Activated naive CD8-positive, alpha-beta T cell treated with anti-CD3 and anti-CD28 coated beads, Interleukin-2, amount 50 U/mL, for 24 hours (primary cell): ENCODE measurements around the gene WTIP.
"Not testable (repeated sequence)": the region's sequence is repeated elsewhere in the genome, so short reads cannot be mapped to it uniquely, and the experiment has no call there.

Experiments
- ATAC-seq: fragments of 150-1000 bp; cut with Tn5 transposase; one replicate; pipeline ENCODE4 v1.10.0; 2021
- DNase-seq: peaks from one replicate; pipeline ENCODE4 v3.0.0; 2021
- H3K27ac Mint-ChIP-seq: one replicate; pipeline ENCODE4 v1.8.0; 2021; ENCODE audit warnings: mild to moderate bottlenecking, mixed read lengths
- H3K27me3 Mint-ChIP-seq: one replicate; pipeline ENCODE4 v1.8.0; 2021; ENCODE audit warnings: mixed read lengths
- H3K36me3 Mint-ChIP-seq: one replicate; pipeline ENCODE4 v1.8.0; 2021; ENCODE audit warnings: low read depth, mixed read lengths
- H3K4me1 Mint-ChIP-seq: one replicate; pipeline ENCODE4 v1.8.0; 2021; ENCODE audit warnings: mixed read lengths
- H3K4me3 Mint-ChIP-seq: one replicate; pipeline ENCODE4 v1.8.0; 2021; ENCODE audit warnings: mild to moderate bottlenecking, moderate library complexity, mixed read lengths
- H3K9me3 Mint-ChIP-seq: one replicate; pipeline ENCODE4 v1.8.0; 2021; ENCODE audit warnings: mixed read lengths

WTIP gene

DNA sequence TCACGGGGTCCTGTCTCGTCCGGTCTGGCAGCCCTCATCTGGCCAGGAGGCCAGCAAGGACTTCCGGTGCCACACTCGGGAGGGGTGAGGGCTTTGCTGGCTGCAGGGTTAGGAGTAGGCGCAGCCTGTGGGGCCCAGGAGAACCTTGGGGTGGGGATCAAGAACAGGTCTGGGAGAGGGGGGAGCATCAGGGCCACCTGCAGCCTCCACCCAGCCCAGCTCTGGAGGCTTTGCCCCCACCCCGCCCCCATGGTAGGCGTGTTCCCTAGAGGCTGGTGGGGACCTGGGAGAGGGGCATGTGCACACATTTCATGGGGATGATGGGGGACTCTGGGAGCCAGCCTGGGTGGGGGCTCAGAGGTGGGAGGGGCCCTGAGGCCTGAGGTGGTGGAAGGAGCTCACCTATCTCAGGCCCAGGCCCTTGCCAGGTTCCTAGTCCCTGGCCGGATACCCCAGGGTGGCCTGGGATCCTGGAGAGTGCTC lies 23.3 kb downstream of the WTIP start:
- Mint-ChIP-seq H3K27me3 (peaks cover 10% of the 10 kb centered on the region), H3K27ac (no peak overlapping the region), H3K9me3 (no peaks in the 10 kb centered on the region), H3K4me1 (peaks cover 10% of the 10 kb centered on the region), H3K4me3 (no peak overlapping the region), H3K36me3 (no peaks in the 10 kb centered on the region)
- DNase-seq (no peak), ATAC-seq (no peak)

DNA sequence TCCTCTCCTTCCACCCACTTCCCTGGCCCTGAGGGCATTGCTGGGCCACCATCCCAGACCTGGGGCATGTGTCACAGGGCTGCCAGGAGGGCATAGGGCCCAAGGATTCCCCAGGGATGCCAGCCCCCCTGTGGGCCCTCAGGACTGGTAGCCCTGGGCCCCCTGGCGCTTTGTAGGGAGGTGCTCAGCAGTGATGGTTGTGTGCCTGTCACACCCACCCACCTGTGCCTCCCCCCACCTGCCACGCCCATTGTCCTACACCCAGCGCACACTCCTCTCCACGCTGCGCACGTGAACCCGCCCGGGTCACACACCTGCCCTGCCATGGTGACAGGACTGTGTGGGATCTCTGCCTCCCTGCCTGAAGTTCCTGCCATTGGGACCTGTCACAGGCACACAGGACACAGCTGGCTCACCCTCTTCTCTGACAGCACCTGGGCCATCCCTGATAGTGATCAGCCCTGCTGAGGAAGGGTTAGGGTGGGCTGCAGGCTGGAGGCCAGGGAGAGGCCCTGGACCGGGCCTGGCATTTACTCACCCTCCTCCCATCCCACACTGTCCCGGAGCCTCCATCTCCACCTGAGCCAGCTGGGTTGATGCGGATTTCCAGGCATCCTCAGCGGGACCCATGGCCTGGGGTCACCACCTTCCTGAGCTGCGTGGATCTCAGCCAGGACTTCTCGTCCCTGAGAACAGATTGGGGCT lies 23.9 kb downstream of the WTIP start:
- peaks cover 10% of the 10 kb centered on the region for H3K27me3 Mint-ChIP-seq
- ATAC-seq (no peak), DNase-seq (no peak)
- peaks cover under 1% of the 10 kb centered on the region for H3K9me3 Mint-ChIP-seq
- no peak overlapping the region for H3K4me3 Mint-ChIP-seq
- no peak overlapping the region for H3K27ac Mint-ChIP-seq
- H3K36me3 Mint-ChIP-seq, result no peaks in the 10 kb centered on the region
- H3K4me1 Mint-ChIP-seq, result peaks cover 8% of the 10 kb centered on the region

DNA sequence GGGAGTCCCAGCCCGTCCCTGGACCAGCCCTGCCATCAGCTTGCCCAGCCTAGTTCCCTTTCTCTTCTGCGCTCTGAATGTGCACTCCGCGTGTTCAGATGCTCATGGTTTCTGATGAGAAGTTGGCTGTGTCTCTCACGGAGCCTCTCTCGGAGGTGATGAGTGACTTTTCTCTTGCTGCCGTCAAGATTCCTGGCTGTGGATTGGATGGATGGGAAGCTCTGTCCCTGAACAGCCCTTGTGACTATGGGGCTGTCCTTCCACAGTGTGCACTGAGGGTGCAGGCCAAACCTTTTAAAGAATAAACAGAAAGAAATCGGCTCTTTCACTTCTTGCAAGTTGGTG lies 24.4 kb downstream of the WTIP start:
- Mint-ChIP-seq H3K9me3 (peaks cover 6% of the 10 kb centered on the region), H3K27ac (no peak overlapping the region), H3K4me3 (no peak overlapping the region), H3K36me3 (no peaks in the 10 kb centered on the region), H3K27me3 (peaks cover 10% of the 10 kb centered on the region), H3K4me1 (peaks cover 5% of the 10 kb centered on the region)
- DNase-seq, result no peak
- no peak for ATAC-seq

DNA sequence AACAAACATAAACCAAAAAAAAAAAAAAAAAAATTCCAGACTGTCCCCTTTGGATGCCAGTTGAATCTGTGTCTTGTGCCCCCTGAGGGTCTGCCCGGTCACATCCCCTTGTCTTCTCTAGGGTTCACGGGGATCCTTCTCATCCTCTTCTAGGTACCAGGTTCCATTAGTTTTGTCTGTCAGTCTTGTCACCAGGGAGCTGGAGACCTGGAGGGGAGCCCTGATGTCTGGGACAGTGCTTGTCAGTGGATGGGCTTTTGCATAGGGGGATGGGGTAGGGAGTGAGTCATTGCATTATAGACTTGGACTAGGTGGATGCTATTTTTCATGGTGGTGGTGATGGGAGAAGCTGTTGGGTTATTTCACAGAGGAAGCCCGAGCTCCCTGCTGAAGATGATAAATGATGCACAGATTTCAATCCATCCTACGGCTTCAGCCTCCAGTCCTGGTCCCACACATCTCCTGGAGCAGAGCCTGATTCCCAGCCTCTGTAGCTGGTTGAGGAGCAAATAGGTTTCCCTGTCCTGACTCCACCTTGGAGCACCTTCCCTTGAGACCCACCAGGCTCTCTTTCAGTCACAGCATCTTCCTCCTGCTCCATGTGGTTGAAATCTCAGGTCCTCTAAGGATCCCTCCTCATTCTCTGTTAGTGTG lies 26.0 kb downstream of the WTIP start:
- Mint-ChIP-seq H3K27me3 (peaks cover 8% of the 10 kb centered on the region), H3K27ac (no peak overlapping the region), H3K4me1 (no peaks in the 10 kb centered on the region), H3K9me3 (peaks cover 10% of the 10 kb centered on the region), H3K36me3 (no peaks in the 10 kb centered on the region), H3K4me3 (no peak overlapping the region)
- DNase-seq, result no peak
- ATAC-seq, result no peak

DNA sequence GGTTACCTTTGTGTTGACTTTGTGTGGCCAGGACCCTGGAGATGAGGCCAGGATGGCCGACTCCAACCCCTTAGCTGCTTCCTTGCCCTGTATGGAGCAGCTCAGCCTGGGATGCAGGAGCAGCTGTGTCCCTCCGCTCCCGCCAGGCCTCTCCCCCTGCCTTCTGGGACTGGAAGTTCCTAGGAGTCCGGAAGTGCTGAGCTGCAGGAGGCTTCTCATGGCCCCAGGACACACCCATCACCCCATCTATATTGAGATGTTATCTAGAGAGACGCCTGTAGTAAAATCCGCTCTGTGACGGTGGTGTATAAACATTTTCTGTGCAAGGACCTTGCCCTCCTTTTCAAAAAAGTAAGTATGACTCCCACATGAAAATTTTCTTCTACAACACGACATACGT lies 27.0 kb downstream of the WTIP start:
- Mint-ChIP-seq H3K4me1 (no peaks in the 10 kb centered on the region), H3K36me3 (no peaks in the 10 kb centered on the region), H3K27ac (no peak overlapping the region), H3K9me3 (peaks cover 10% of the 10 kb centered on the region), H3K4me3 (no peak overlapping the region), H3K27me3 (peaks cover 8% of the 10 kb centered on the region)
- DNase-seq, result no peak
- ATAC-seq, result no peak

DNA sequence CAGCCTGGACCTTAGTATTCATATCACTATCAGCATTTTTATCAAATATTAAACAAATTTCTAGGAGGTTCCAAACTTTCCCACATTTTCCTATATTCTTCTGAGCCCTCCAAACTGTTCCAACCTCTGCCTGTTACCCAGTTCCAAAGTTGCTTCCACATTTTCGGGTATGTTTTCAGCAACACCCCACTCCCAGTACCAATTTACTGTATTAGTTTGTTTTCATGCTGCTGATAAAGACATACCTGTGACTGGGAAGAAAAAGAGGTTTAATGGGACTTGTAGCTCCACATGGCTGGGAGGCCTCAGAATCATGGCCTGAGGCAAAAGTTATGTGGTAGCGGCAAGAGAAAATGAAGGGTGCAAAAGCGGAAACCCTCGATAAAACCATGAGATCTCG lies 29.3 kb downstream of the WTIP start:
- not testable (repeated sequence) for ATAC-seq, H3K27ac Mint-ChIP-seq, H3K36me3 Mint-ChIP-seq, H3K27me3 Mint-ChIP-seq, H3K4me1 Mint-ChIP-seq, H3K9me3 Mint-ChIP-seq, DNase-seq, H3K4me3 Mint-ChIP-seq

DNA sequence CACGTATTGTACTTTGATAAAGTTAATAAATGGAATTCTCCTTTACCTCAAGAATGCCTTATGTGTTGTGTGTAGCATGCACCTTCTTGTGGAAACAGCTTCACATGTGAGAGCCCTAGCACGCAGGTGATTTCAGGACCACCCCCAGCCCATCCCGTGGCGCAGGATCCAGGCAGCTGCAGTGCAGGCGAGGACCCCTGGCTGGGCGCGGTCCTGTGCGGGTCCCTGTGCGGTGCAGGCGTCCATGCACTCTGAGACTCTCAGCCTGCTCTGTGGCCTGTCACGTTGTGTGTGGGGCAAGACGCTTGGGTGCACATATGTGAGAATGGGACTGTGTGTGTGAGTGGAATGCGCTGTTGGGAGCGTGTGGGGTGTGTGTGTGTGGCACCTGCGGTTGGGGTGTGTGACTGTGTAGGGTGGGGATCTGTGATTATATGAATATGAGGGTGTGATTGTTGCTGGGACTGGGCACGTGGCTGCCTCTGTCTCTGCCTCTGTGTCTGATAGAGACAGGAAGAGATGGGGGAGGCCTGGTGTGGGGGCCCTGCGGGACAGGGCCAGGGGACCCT lies 30.8 kb downstream of the WTIP start:
- Mint-ChIP-seq H3K27me3 (peaks cover 3% of the 10 kb centered on the region), H3K27ac (no peak overlapping the region), H3K36me3 (no peaks in the 10 kb centered on the region), H3K4me3 (no peak overlapping the region), H3K4me1 (no peaks in the 10 kb centered on the region), H3K9me3 (peaks cover 10% of the 10 kb centered on the region)
- no peak for ATAC-seq
- DNase-seq, result no peak

DNA sequence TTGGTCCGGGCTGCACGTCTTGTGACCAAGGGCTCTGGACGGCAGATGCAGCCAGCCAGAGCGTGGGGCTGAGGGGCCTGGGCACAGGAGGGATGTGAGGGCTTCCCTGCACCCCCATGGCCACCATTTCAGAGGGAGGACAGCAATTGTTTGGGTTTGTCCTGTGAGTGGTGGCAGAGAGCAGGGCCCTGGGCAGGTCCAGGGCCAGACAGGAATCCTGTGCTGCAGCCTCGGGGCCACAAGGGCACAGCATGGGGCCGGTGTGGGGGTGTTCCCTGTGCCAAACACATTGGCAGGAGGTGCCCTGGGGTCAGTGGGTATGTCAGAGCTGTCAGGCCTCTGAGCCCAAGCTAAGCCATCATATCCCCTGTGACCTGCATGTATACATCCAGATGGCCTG lies 32.2 kb downstream of the WTIP start:
- Mint-ChIP-seq H3K4me1 (no peaks in the 10 kb centered on the region), H3K4me3 (no peak overlapping the region), H3K36me3 (no peaks in the 10 kb centered on the region), H3K27me3 (peaks cover 2% of the 10 kb centered on the region), H3K9me3 (peaks cover 10% of the 10 kb centered on the region), H3K27ac (no peak overlapping the region)
- ATAC-seq, result no peak
- no peak for DNase-seq

DNA sequence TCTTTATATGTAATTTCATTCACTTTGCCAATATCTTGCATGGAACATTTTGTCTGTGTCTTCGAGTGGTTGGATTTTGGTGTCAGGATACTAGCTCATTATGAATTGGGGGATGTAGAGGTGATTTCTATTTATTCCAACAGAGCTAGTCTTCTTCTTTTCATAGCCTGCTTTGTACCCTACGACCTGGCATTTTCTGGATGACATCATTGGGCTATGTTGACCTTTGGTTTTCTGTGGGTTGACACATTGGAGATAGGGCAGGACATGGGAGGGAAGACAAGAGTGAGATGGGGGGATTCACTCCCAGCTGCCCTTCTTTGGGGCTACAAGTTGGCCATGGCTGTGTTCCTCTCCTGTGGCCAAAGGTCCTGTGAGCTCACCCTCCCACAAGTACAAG lies 38.0 kb downstream of the WTIP start:
- Mint-ChIP-seq H3K4me3 (no peak overlapping the region), H3K27ac (no peak overlapping the region), H3K36me3 (no peaks in the 10 kb centered on the region), H3K27me3 (peaks cover 17% of the 10 kb centered on the region), H3K4me1 (no peaks in the 10 kb centered on the region), H3K9me3 (peaks cover 8% of the 10 kb centered on the region)
- no peak for ATAC-seq
- no peak for DNase-seq

DNA sequence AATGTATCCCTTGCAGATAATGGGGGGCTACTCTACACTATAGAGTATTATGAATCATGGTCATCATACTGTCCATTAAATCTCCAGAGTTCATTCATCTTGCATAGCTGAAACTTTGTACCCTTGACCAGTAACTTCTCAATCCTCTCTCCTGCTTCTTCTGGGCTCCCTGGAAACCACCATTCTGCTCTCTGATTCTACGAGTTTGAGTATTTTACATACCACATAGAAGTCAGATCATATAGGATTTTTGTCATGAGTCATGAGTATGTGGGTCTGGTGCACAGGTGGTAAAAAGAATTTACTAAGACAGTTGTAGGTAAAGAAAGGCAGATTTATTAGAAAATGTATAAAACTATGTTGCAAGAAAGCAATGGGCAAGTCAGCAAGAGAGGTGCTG lies 41.9 kb downstream of the WTIP start:
- Mint-ChIP-seq H3K27ac (no peak overlapping the region), H3K36me3 (no peaks in the 10 kb centered on the region), H3K4me3 (no peak overlapping the region), H3K27me3 (peaks cover 31% of the 10 kb centered on the region), H3K9me3 (peaks cover 8% of the 10 kb centered on the region), H3K4me1 (no peaks in the 10 kb centered on the region)
- DNase-seq (no peak), ATAC-seq (no peak)

DNA sequence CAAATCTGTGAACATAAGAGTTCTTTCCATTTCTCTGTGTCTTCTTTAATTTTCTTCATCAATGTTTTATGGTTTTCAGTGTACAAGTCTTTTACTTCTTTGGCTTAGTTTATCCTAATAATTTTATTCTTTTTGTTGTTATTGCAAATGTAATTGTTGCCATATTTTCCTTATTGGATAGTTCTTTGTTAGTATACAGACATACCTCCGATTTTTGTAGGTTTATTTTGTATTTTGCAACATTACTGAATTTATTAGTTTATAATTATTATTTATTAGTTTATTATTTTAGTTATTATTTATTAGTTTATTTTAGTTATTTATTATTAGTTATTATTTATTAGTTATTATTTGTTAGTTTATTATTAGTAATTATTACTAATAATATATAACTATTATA lies 43.4 kb downstream of the WTIP start:
- H3K4me1 Mint-ChIP-seq, result no peaks in the 10 kb centered on the region
- no peak overlapping the region for H3K27ac Mint-ChIP-seq
- H3K27me3 Mint-ChIP-seq, result peaks cover 30% of the 10 kb centered on the region
- no peak overlapping the region for H3K4me3 Mint-ChIP-seq
- DNase-seq (no peak), ATAC-seq (no peak)
- H3K36me3 Mint-ChIP-seq, result no peaks in the 10 kb centered on the region
- H3K9me3 Mint-ChIP-seq, result peaks cover 4% of the 10 kb centered on the region

DNA sequence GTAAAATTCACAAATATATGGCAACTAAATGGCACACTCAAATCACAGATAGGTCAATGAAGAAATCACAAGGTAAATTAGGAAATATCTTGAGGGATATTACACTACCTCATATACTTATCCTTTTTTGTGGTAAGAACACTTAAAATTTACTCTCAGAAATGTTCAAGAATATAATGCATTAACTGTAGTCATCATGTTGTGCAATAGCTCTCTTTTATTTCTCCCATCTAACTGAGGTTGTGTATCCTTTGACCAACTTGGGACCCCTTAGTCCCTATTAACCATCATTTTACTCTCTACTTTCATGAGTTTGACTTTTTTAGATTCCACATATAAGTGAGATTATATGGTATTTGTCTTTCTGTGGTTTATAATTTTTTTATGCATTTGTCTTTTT lies 52.6 kb downstream of the WTIP start:
- Mint-ChIP-seq H3K27me3 (peaks cover 26% of the 10 kb centered on the region), H3K36me3 (no peaks in the 10 kb centered on the region), H3K9me3 (no peaks in the 10 kb centered on the region), H3K4me1 (no peaks in the 10 kb centered on the region), H3K4me3 (no peak overlapping the region), H3K27ac (no peak overlapping the region)
- no peak for ATAC-seq
- DNase-seq, result no peak

DNA sequence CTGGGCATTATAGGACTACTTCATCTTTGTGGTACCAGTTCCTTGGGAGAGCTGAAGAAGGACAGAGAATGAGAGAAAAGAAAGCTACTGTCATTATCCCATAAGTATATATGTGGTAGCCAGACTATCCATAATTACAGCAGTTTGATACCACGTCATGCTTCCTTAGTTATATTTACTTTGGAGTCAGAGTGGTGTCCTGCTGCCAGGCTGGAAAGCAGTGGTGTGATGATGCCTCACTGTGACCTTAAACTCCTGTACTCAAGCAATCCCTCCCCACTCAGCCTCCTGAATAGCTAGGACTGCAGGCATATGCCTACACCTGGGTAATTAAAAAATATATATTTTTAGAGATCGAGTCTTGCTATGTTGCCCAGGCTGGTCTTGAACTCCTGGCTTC lies 57.8 kb downstream of the WTIP start:
- peaks cover 26% of the 10 kb centered on the region for H3K27me3 Mint-ChIP-seq
- H3K27ac Mint-ChIP-seq, result no peak overlapping the region
- no peak overlapping the region for H3K4me3 Mint-ChIP-seq
- peaks cover 4% of the 10 kb centered on the region for H3K36me3 Mint-ChIP-seq
- H3K4me1 Mint-ChIP-seq, result no peaks in the 10 kb centered on the region
- ATAC-seq (no peak), DNase-seq (no peak)
- H3K9me3 Mint-ChIP-seq, result peaks cover 24% of the 10 kb centered on the region

DNA sequence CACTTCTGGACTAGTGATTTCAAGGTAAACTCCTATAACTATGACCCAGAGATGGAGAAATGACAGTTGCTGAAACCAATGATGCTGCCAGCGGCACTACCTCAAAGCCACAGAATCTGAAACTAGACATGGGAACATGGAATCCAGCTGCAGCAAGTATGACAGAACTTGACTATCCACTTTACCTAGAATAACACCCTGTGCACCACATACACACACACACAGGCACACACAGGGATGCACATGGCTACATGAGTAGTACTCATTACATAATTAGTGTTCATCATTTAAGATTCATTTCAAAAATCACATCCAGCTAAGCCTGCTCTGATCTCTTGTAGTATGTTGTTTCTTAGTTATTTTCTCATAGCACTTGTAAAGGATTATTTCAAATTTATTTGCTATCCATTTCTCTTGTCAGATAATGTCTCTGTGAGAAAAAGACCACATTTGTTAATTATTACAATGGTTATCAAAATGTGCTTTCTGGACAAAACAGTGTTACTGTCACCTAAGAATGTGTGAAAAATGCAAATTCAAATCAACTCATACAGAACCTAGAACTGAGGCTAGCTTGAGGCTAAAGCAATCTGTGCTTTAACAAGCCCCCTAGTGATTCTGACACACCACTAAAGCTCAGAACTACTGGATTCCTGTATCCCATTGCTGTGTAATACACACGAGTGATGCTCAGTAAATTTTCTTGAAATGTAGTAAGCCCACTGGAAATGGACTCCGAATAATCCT lies 59.4 kb downstream of the WTIP start:
- ATAC-seq (no peak), DNase-seq (no peak)
- no peaks in the 10 kb centered on the region for H3K4me1 Mint-ChIP-seq
- H3K27ac Mint-ChIP-seq, result no peak overlapping the region
- peaks cover 20% of the 10 kb centered on the region for H3K27me3 Mint-ChIP-seq
- peaks cover 4% of the 10 kb centered on the region for H3K36me3 Mint-ChIP-seq
- H3K9me3 Mint-ChIP-seq, result peaks cover 28% of the 10 kb centered on the region
- H3K4me3 Mint-ChIP-seq, result no peak overlapping the region

DNA sequence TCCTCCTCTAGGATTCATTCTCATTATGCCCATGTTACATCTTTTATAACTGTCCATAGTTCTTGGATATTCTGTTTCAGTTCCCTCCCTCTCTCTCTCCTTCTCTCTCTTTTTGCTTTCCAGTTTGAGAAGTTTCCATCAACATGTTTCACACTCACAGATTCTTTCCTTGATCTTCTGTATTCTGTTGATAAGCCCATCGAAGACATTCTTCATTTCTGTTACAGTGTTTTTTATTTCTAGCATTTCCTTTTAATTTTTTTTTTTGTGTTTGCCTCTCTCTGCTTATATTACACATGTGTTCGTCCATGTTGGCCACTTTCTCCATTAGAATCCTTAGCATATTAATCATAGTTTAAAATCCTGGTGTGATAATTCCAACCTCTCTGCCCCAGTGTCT lies 68.3 kb downstream of the WTIP start:
- no peaks in the 10 kb centered on the region for H3K4me1 Mint-ChIP-seq
- no peaks in the 10 kb centered on the region for H3K36me3 Mint-ChIP-seq
- H3K27ac Mint-ChIP-seq, result no peak overlapping the region
- H3K27me3 Mint-ChIP-seq, result peaks cover 14% of the 10 kb centered on the region
- peaks cover 19% of the 10 kb centered on the region for H3K9me3 Mint-ChIP-seq
- no peak for DNase-seq
- ATAC-seq, result no peak
- no peak overlapping the region for H3K4me3 Mint-ChIP-seq
